Inferior parietal cortex (tissue), 1 donor: Measurements from ENCODE around the gene LHX8.

ENCODE experiments used
- DNase-seq: peaks from one replicate; pipeline ENCODE4 v3.0.0-alpha.2; 2016; ENCODE audit errors: extremely low spot score

The LHX8 gene

GRCh38 chr1:75203415-75204277 is 69.5 kb downstream of the LHX8 start:
- peak; percentile 72 for DNase-seq

GRCh38 chr1:75208862-75209261 is 74.7 kb downstream of the LHX8 start:
- DNase-seq = no peak
